Measurements from ENCODE around the gene ZCCHC14. TPM values are rescaled to one million over a fixed set of nuclear protein-coding genes. Genes with fewer than 3 reads are reported as not detected.
"Not testable (repeated sequence)": the region's sequence is repeated elsewhere in the genome, so short reads cannot be mapped to it uniquely, and the experiment has no call there.

Gene ZCCHC14
- polyA plus RNA-seq, 3 donors: 33.8 to 38.1 (median 36.9) TPM

GRCh38 chr16:87362828-87363559 lies 129.8 kb downstream of the ZCCHC14 start:
- not testable (repeated sequence) for DNase-seq (ENCODE audit: extremely low read depth in 1 of 11, low read depth in 9 of 11, low spot score in 4 of 11)

- no peak for DNase-seq (ENCODE audit: extremely low read depth in 1 of 11, low read depth in 9 of 11, low spot score in 4 of 11)
Observed at GRCh38 chr16:87361916-87362619, 130.8 kb downstream of the ZCCHC14 start.

- no peak for DNase-seq (ENCODE audit: extremely low read depth in 1 of 11, low read depth in 9 of 11, low spot score in 4 of 11)
Observed at GRCh38 chr16:87360862-87361610, 131.8 kb downstream of the ZCCHC14 start.

GRCh38 chr16:87359121-87359520 lies 133.7 kb downstream of the ZCCHC14 start:
- DNase-seq (ENCODE audit: extremely low read depth in 1 of 11, low read depth in 9 of 11, low spot score in 4 of 11): no peak

GRCh38 chr16:87358696-87359095 lies 134.1 kb downstream of the ZCCHC14 start:
- no peak for DNase-seq (ENCODE audit: extremely low read depth in 1 of 11, low read depth in 9 of 11, low spot score in 4 of 11)

- no peak for DNase-seq (ENCODE audit: extremely low read depth in 1 of 11, low read depth in 9 of 11, low spot score in 4 of 11)
Observed at GRCh38 chr16:87358250-87358649, 134.6 kb downstream of the ZCCHC14 start.

- no peak for DNase-seq (ENCODE audit: extremely low read depth in 1 of 11, low read depth in 9 of 11, low spot score in 4 of 11)
Observed at GRCh38 chr16:87356491-87356853, 136.4 kb downstream of the ZCCHC14 start.

Other genes with a start within 250 kb of the ZCCHC14 start
- 1 to 10 TPM; 4.3 to 5.0 (median 5.0) TPM for gene C16orf95, start 175.6 kb downstream of the ZCCHC14 start, polyA plus RNA-seq (ENCODE audit: insufficient read length in 3 of 3)
- gene FBXO31, start 109.2 kb downstream of the ZCCHC14 start, polyA plus RNA-seq (ENCODE audit: insufficient read length in 3 of 3): 10 to 100 TPM; 18.3 to 26.1 (median 25.7) TPM
- 10 to 100 TPM; 63.3 to 72.6 (median 64.9) TPM for gene MAP1LC3B, start 100.7 kb downstream of the ZCCHC14 start, polyA plus RNA-seq (ENCODE audit: insufficient read length in 3 of 3)
- 1 to 10 TPM in 2 of 3 donors, under 1 TPM in 1; 0.62 to 1.1 (median 1.0) TPM for gene JPH3, start 109.5 kb upstream of the ZCCHC14 start, polyA plus RNA-seq (ENCODE audit: insufficient read length in 3 of 3)